ENCODE results near the gene FCER1A.

The FCER1A gene

GRCh38 chr1:159352436-159352835 lies 50.3 kb downstream of the FCER1A start:
- no peak for DNase-seq (ENCODE audit: low spot score)

Measured in CD4-positive, alpha-beta T cell treated with Interleukin-15 for 4 hours (primary cell).